ENCODE data around the gene SH3PXD2A.

GRCh38 chr10:103563231-103564115, 291.9 kb downstream of the SH3PXD2A start:
- TF ChIP-seq POLR2A (IDR thresholded peaks at IDR 0.05; ENCODE audit: low read length) (no peak), GATA1 (IDR thresholded peaks at IDR 0.05; ENCODE audit: low read depth, low read length) (no peak)
